SK-N-SH (cell line): ENCODE measurements around the gene NLGN2. TPM values are rescaled to one million over a fixed set of nuclear protein-coding genes. Genes with fewer than 3 reads are reported as not detected.

Experiments
- CTCF ChIA-PET: fragments of 300-600, 350-600 bp; formaldehyde crosslinking; extraction: SDS; loops from one replicate; lab custom pipeline; 2021; lab: Yijun Ruan, JAX
- POLR2A ChIA-PET: fragments of 350-600 bp; sonication (Branson Sonifier 250); formaldehyde crosslinking; extraction: SDS; loops from one replicate; lab custom pipeline; 2020; ENCODE audit warnings: antibody characterized with exemption, inconsistent platforms; lab: Yijun Ruan, JAX
- DNase-seq: peaks from one replicate; pipeline ENCODE4 v3.0.0; 2012
- H2AFZ ChIP-seq: fragments of 200-600 bp; sonication (generic); 2 replicates; pipeline ENCODE4 v1.8.1; 2016; ENCODE audit warnings: antibody characterized with exemption, mild to moderate bottlenecking, low read depth
- H3F3A ChIP-seq: fragments of 200-600 bp; sonication (generic); replicated peaks from 2 replicates; pipeline ENCODE3; 2016; ENCODE audit warnings: antibody characterized with exemption, mild to moderate bottlenecking; ENCODE audit not compliant: insufficient read depth
- H3K27ac ChIP-seq, 2 experiments: fragments of 200-500 bp in 1 of 2; fragments of 200-600 bp in 1 of 2; sonication (Bioruptor generic) in 1 of 2; sonication (generic), shearing (Covaris generic) in 1 of 2; 2 replicates each; pipeline versions ENCODE4 v1.5.1 to v1.6.1; 2014 to 2016; ENCODE audit warnings: low read depth in 2 of 2, inconsistent platforms in 1 of 2, low read length in 1 of 2, mild to moderate bottlenecking in 1 of 2, mixed read lengths in 1 of 2
- H3K27me3 ChIP-seq: fragments of 200-600 bp; sonication (generic), shearing (Covaris generic); 2 replicates; pipeline ENCODE4 v1.6.1; 2016; ENCODE audit warnings: mixed run types; ENCODE audit not compliant: insufficient read depth
- H3K36me3 ChIP-seq, 2 experiments: fragments of 200-500 bp in 1 of 2; fragments of 200-600 bp in 1 of 2; sonication (Bioruptor generic) in 1 of 2; sonication (generic) in 1 of 2; replicated peaks in 1 of 2; 2 replicates each; pipeline versions ENCODE3 to v1.5.1; 2014 to 2016; ENCODE audit warnings: low read length in 1 of 2, mild to moderate bottlenecking in 1 of 2; ENCODE audit not compliant: insufficient read depth in 2 of 2, control insufficient read depth in 1 of 2
- H3K4me1 ChIP-seq, 2 experiments: fragments of 200-500 bp in 1 of 2; fragments of 200-600 bp in 1 of 2; sonication (Bioruptor generic) in 1 of 2; sonication (generic), shearing (Covaris generic) in 1 of 2; 2 replicates each; pipeline versions ENCODE4 v1.5.1 to v1.6.1; 2014 to 2016; ENCODE audit warnings: low read depth in 1 of 2, low read length in 1 of 2, mixed run types in 1 of 2; ENCODE audit not compliant: insufficient read depth in 2 of 2, control insufficient read depth in 1 of 2
- H3K4me2 ChIP-seq: fragments of 200-600 bp; sonication (generic), shearing (Covaris generic); 2 replicates; pipeline ENCODE4 v1.6.1; 2017; ENCODE audit warnings: mixed run types
- H3K4me3 ChIP-seq, 2 experiments: fragments of 200-500 bp in 1 of 2; fragments of 200-600 bp in 1 of 2; sonication (Bioruptor generic) in 1 of 2; sonication (generic), shearing (Covaris generic) in 1 of 2; 2 replicates each; pipeline versions ENCODE4 v1.5.1 to v1.8.1; 2014 to 2016; ENCODE audit warnings: low read depth in 2 of 2, inconsistent platforms in 1 of 2, low read length in 1 of 2, mild to moderate bottlenecking in 1 of 2, mixed read lengths in 1 of 2, moderate library complexity in 1 of 2
- H3K79me2 ChIP-seq: fragments of 200-600 bp; sonication (generic); 2 replicates; pipeline ENCODE4 v1.8.1; 2017; ENCODE audit warnings: mild to moderate bottlenecking; ENCODE audit not compliant: insufficient read depth
- H3K9ac ChIP-seq: fragments of 200-600 bp; sonication (generic); 2 replicates; pipeline ENCODE4 v1.6.1; 2017; ENCODE audit warnings: mixed run types
- H3K9me2 ChIP-seq: fragments of 200-600 bp; sonication (generic); 2 replicates; pipeline ENCODE4 v1.6.1; 2017; ENCODE audit warnings: mixed run types
- H3K9me3 ChIP-seq: fragments of 200-600 bp; sonication (generic); 2 replicates; pipeline ENCODE4 v1.6.1; 2017; ENCODE audit warnings: mixed run types, mild to moderate bottlenecking, moderate library complexity
- H4K20me1 ChIP-seq: fragments of 200-600 bp; sonication (generic); 2 replicates; pipeline ENCODE4 v1.6.1; 2017; ENCODE audit warnings: mild to moderate bottlenecking, mixed run types; ENCODE audit not compliant: insufficient read depth
- ELF1 ChIP-seq: IDR thresholded peaks from 2 replicates; pipeline ENCODE4 v1.4.0; 2012
- EP300 ChIP-seq, 2 experiments: IDR thresholded peaks; 2 replicates each; pipeline versions ENCODE4 v1.4.0 to v1.6.1; 2012; ENCODE audit warnings: borderline replicate concordance in 1 of 2, low read depth in 1 of 2, low read length in 1 of 2
- EZH2phosphoT487 ChIP-seq: fragments of 200-600 bp; sonication (generic); IDR thresholded peaks from 2 replicates; pipeline ENCODE4 v1.6.1; 2017; ENCODE audit warnings: low read depth, mixed run types, mild to moderate bottlenecking, antibody characterized with exemption, moderate library complexity, borderline replicate concordance
- GABPA ChIP-seq: IDR thresholded peaks from 2 replicates; pipeline ENCODE4 v1.4.0; 2012; ENCODE audit warnings: low read depth, mild to moderate bottlenecking
- GATA2 ChIP-seq: sonication (generic); formaldehyde crosslinking; IDR thresholded peaks from 2 replicates; pipeline ENCODE4 v1.5.0; 2020; ENCODE audit warnings: mild to moderate bottlenecking, missing genetic modification reagents
- MEF2A ChIP-seq: IDR thresholded peaks from 2 replicates; pipeline ENCODE4 v1.4.0; 2012; ENCODE audit warnings: low read depth, borderline replicate concordance
- MXI1 ChIP-seq: IDR thresholded peaks from 2 replicates; pipeline ENCODE4 v1.6.1; 2012; ENCODE audit warnings: mild to moderate bottlenecking, low read depth, low read length, improper control_type of control experiment
- NRF1 ChIP-seq: IDR thresholded peaks from 2 replicates; pipeline ENCODE4 v1.6.1; 2012; ENCODE audit warnings: low read depth, mild to moderate bottlenecking, low read length
- RCOR1 ChIP-seq: fragments of 150-350 bp; IDR thresholded peaks from 2 replicates; pipeline ENCODE4 v1.6.1; 2017; ENCODE audit warnings: antibody characterized with exemption, low read length
- RFX5 ChIP-seq: IDR thresholded peaks from 2 replicates; pipeline ENCODE4 v1.6.1; 2012; ENCODE audit warnings: mild to moderate bottlenecking, improper control_type of control experiment, low read length
- SIN3A ChIP-seq: IDR thresholded peaks from 2 replicates; pipeline ENCODE4 v1.6.1; 2012; ENCODE audit warnings: low read depth, mild to moderate bottlenecking, low read length, moderate library complexity, borderline replicate concordance
- SMC3 ChIP-seq: IDR thresholded peaks from 2 replicates; pipeline ENCODE4 v1.6.1; 2012; ENCODE audit warnings: low read depth, low read length, improper control_type of control experiment
- TAF1 ChIP-seq: IDR thresholded peaks from 2 replicates; pipeline ENCODE4 v1.6.1; 2012; ENCODE audit warnings: low read depth, mild to moderate bottlenecking, low read length, moderate library complexity, borderline replicate concordance
- TCF12 ChIP-seq: IDR thresholded peaks from 2 replicates; pipeline ENCODE4 v1.4.0; 2012
- WGBS: methylation state at CpG from one replicate; pipeline ENCODE4 v1.1.6; 2017; ENCODE audit warnings: low lambda C conversion rate; 5-methylcytosine and 5-hydroxymethylcytosine counted together
- polyA plus RNA-seq, 3 experiments: library from polyadenylated mRNA; depleted of rRNA; stranded (reverse); fragments of >200 nt; gene quantifications; 2 replicates each; pipeline ENCODE4 v1.2.3, GENCODE V29; 2012
- TF ChIP-seq, protein P1 (sequence below): IDR thresholded peaks from 2 replicates; pipeline ENCODE4 v1.4.0; 2012; ENCODE audit warnings: low read depth, borderline replicate concordance
- TF ChIP-seq, protein P2 (sequence below): fragments of 150-350 bp; IDR thresholded peaks from 2 replicates; pipeline ENCODE4 v1.6.1; 2017; ENCODE audit warnings: antibody characterized with exemption, low read length, low read depth, borderline replicate concordance
- TF ChIP-seq, protein P3 (sequence below): IDR thresholded peaks from 2 replicates; pipeline ENCODE4 v1.4.0; 2012; ENCODE audit warnings: low read depth, borderline replicate concordance

NLGN2 gene
- polyA plus RNA-seq, 1 of the 3 experiments (the other 2 are of a cell fraction), result 29.9 TPM

DNA sequence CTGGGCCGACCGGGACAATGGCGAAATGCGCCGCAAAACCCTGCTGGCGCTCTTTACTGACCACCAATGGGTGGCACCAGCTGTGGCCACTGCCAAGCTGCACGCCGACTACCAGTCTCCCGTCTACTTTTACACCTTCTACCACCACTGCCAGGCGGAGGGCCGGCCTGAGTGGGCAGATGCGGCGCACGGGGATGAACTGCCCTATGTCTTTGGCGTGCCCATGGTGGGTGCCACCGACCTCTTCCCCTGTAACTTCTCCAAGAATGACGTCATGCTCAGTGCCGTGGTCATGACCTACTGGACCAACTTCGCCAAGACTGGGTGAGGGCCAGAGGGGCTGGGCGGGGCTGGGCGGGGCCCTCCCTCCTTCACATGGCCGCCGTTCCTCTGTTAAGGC, 8.1 kb downstream of the NLGN2 start:
- Histone ChIP-seq H3K9ac (no peak overlapping the region), H3K79me2 (no peaks in the 10 kb centered on the region), H4K20me1 (no peaks in the 10 kb centered on the region), H2AFZ (no peak overlapping the region), H3K9me2 (no peaks in the 10 kb centered on the region), H3K9me3 (no peaks in the 10 kb centered on the region), H3K27ac (no peak overlapping the region), H3F3A (no peaks in the 10 kb centered on the region), H3K4me2 (no peak overlapping the region), H3K4me1 (no peaks in the 10 kb centered on the region; a peak in 1 of 4 replicates), H3K4me3 (no peak overlapping the region), H3K27me3 (no peaks in the 10 kb centered on the region), H3K36me3 (peaks cover 0 to 49% of the 10 kb centered on the region in 2 experiments)
- CTCF ChIA-PET, result interaction anchor here (2.0 kb wide), 1 partner anchor 9 kb away, joined by 6 read pairs; the partner anchor contains the start of gene NLGN2
- 94% methylated on average over 10 of the region's 23 CpGs for WGBS
- POLR2A ChIA-PET, result no interaction called here
- no peak for TF ChIP-seq TAF1
- no peak for TF ChIP-seq SIN3A
- TF ChIP-seq, protein P1, sequence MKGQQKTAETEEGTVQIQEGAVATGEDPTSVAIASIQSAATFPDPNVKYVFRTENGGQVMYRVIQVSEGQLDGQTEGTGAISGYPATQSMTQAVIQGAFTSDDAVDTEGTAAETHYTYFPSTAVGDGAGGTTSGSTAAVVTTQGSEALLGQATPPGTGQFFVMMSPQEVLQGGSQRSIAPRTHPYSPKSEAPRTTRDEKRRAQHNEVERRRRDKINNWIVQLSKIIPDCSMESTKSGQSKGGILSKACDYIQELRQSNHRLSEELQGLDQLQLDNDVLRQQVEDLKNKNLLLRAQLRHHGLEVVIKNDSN, result no peak
- TF ChIP-seq SMC3, result no peak
- TF ChIP-seq MXI1, result no peak
- TF ChIP-seq GABPA, result no peak
- no peak for TF ChIP-seq RFX5
- no peak for TF ChIP-seq TCF12
- no peak for DNase-seq

DNA sequence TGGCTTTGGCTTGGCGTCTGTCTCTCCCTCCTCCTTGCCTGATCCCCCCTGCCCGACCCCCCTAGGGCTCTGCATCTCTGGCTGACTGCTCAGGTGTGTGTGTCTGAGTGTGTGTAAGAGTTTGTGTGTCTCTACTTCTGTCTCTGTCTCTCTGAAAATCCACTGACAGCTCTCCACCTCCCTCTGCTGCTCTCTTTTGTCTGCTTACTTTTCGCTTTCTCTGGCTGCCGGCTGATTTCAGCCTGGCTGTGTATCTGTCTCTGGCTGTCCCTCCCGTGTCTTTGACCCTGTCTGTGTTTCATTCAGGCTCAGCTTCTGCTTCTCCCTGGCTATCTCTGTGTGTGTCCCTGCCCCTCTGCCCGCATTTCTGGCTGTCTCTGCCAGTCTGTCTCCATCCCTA, 8.7 kb downstream of the NLGN2 start:
- Histone ChIP-seq H3F3A (no peaks in the 10 kb centered on the region), H3K4me2 (no peak overlapping the region), H3K4me1 (no peaks in the 10 kb centered on the region; a peak in 1 of 4 replicates), H3K36me3 (peaks cover 0 to 47% of the 10 kb centered on the region in 2 experiments), H3K9me3 (no peaks in the 10 kb centered on the region), H3K9ac (no peak overlapping the region), H3K27me3 (no peaks in the 10 kb centered on the region), H3K4me3 (no peak overlapping the region), H2AFZ (no peak overlapping the region), H3K79me2 (no peaks in the 10 kb centered on the region), H4K20me1 (no peaks in the 10 kb centered on the region), H3K27ac (no peak overlapping the region), H3K9me2 (no peaks in the 10 kb centered on the region)
- 76% methylated on average over 6 of the region's 6 CpGs for WGBS
- no peak for TF ChIP-seq RFX5
- no peak for TF ChIP-seq NRF1
- no peak for TF ChIP-seq GATA2 (CRISPR knock-in tag)
- TF ChIP-seq MEF2A, result no peak
- POLR2A ChIA-PET, result no interaction called here
- CTCF ChIA-PET, result interaction anchor here (2.0 kb wide), 1 partner anchor 10 kb away, joined by 6 read pairs; the partner anchor contains the start of gene NLGN2
- no peak for DNase-seq

DNA sequence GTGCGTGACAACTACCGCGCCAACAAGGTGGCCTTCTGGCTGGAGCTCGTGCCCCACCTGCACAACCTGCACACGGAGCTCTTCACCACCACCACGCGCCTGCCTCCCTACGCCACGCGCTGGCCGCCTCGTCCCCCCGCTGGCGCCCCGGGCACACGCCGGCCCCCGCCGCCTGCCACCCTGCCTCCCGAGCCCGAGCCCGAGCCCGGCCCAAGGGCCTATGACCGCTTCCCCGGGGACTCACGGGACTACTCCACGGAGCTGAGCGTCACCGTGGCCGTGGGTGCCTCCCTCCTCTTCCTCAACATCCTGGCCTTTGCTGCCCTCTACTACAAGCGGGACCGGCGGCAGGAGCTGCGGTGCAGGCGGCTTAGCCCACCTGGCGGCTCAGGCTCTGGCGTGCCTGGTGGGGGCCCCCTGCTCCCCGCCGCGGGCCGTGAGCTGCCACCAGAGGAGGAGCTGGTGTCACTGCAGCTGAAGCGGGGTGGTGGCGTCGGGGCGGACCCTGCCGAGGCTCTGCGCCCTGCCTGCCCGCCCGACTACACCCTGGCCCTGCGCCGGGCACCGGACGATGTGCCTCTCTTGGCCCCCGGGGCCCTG, 9.5 kb downstream of the NLGN2 start:
- H4K20me1 ChIP-seq, result no peaks in the 10 kb centered on the region
- 96% methylated on average over 42 of the region's 54 CpGs for WGBS
- H3F3A ChIP-seq, result no peaks in the 10 kb centered on the region
- H3K27me3 ChIP-seq, result no peaks in the 10 kb centered on the region
- no peaks in the 10 kb centered on the region; a peak in 1 of 4 replicates for H3K4me1 ChIP-seq
- no peak overlapping the region for H3K4me2 ChIP-seq
- H3K9me2 ChIP-seq, result no peaks in the 10 kb centered on the region
- TF ChIP-seq ELF1, result no peak
- TF ChIP-seq, protein P2, sequence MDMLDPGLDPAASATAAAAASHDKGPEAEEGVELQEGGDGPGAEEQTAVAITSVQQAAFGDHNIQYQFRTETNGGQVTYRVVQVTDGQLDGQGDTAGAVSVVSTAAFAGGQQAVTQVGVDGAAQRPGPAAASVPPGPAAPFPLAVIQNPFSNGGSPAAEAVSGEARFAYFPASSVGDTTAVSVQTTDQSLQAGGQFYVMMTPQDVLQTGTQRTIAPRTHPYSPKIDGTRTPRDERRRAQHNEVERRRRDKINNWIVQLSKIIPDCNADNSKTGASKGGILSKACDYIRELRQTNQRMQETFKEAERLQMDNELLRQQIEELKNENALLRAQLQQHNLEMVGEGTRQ, result no peak
- TF ChIP-seq MEF2A, result no peak
- no peak for TF ChIP-seq EZH2phosphoT487
- no peak for TF ChIP-seq RCOR1
- no peak for TF ChIP-seq GATA2 (CRISPR knock-in tag)
- no peak for TF ChIP-seq EP300 (IDR thresholded peaks at IDR 0.05; ENCODE audit: borderline replicate concordance in 1 of 2, low read depth in 1 of 2, low read length in 1 of 2)
- TF ChIP-seq, protein P3, sequence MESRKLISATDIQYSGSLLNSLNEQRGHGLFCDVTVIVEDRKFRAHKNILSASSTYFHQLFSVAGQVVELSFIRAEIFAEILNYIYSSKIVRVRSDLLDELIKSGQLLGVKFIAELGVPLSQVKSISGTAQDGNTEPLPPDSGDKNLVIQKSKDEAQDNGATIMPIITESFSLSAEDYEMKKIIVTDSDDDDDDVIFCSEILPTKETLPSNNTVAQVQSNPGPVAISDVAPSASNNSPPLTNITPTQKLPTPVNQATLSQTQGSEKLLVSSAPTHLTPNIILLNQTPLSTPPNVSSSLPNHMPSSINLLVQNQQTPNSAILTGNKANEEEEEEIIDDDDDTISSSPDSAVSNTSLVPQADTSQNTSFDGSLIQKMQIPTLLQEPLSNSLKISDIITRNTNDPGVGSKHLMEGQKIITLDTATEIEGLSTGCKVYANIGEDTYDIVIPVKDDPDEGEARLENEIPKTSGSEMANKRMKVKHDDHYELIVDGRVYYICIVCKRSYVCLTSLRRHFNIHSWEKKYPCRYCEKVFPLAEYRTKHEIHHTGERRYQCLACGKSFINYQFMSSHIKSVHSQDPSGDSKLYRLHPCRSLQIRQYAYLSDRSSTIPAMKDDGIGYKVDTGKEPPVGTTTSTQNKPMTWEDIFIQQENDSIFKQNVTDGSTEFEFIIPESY, result no peak
- H3K36me3 ChIP-seq, result peaks cover 0 to 43% of the 10 kb centered on the region in 2 experiments
- ChIA-PET CTCF (interaction anchor here (0.9 to 2.0 kb wide), 2 partner anchors 10 to 143 kb away, joined by 3 to 6 read pairs; partner anchors contain the start of gene NLGN2), POLR2A (no interaction called here)
- H3K9ac ChIP-seq, result no peak overlapping the region
- no peak for DNase-seq
- no peaks in the 10 kb centered on the region for H3K9me3 ChIP-seq
- H2AFZ ChIP-seq, result no peak overlapping the region
- H3K27ac ChIP-seq, result no peak overlapping the region
- H3K79me2 ChIP-seq, result no peaks in the 10 kb centered on the region
- H3K4me3 ChIP-seq, result no peak overlapping the region
